ENCODE data around the gene ABCC4.

Gene ABCC4

GRCh38 chr13:95123726-95124125 is 177.5 kb downstream of the ABCC4 start (continued):
- TF ChIP-seq KLF8 (tag by site-specific recombination; IDR thresholded peaks at IDR 0.05) (no peak), ZNF114 (tag by site-specific recombination; IDR thresholded peaks at IDR 0.05) (no peak), ZNF18 (tag by site-specific recombination; IDR thresholded peaks at IDR 0.05) (no peak)

- TF ChIP-seq KLF10 (tag by site-specific recombination; IDR thresholded peaks at IDR 0.05) (no peak), SETDB1 (IDR thresholded peaks at IDR 0.05; ENCODE audit: insufficient read length, low read length) (no peak), KLF16 (tag by site-specific recombination; IDR thresholded peaks at IDR 0.05) (no peak)
- ChIA-PET POLR2A (no interaction called here), CTCF (no interaction called here)
- Histone ChIP-seq H3K4me3 (ENCODE audit: low read depth, low read length) (no peak overlapping the region), H3K4me1 (ENCODE audit: control insufficient read depth, insufficient read depth, low read length) (no peaks in the 10 kb centered on the region), H3K9me3 (ENCODE audit: control insufficient read depth, insufficient read depth, low read depth, low read length) (no peaks in the 10 kb centered on the region), H3K36me3 (ENCODE audit: control insufficient read depth in 2 of 2, insufficient read depth in 1 of 2, low read length in 2 of 2) (no peaks in the 10 kb centered on the region), H3K27ac (ENCODE audit: extremely low read depth, low read depth, low read length) (no peak overlapping the region)
Measured at GRCh38 chr13:95122063-95122462, 179.2 kb downstream of the ABCC4 start.

GRCh38 chr13:95121516-95121915 is 179.7 kb downstream of the ABCC4 start:
- Histone ChIP-seq H3K9me3 (ENCODE audit: control insufficient read depth, insufficient read depth, low read depth, low read length) (no peaks in the 10 kb centered on the region), H3K4me3 (ENCODE audit: low read depth, low read length) (no peak overlapping the region), H3K4me1 (ENCODE audit: control insufficient read depth, insufficient read depth, low read length) (no peaks in the 10 kb centered on the region), H3K36me3 (ENCODE audit: control insufficient read depth in 2 of 2, insufficient read depth in 1 of 2, low read length in 2 of 2) (no peaks in the 10 kb centered on the region), H3K27ac (ENCODE audit: extremely low read depth, low read depth, low read length) (no peak overlapping the region)
- ChIA-PET POLR2A (no interaction called here), CTCF (no interaction called here)
- no peak for TF ChIP-seq ZNF341 (tag by site-specific recombination; IDR thresholded peaks at IDR 0.05; ENCODE audit: low read depth)
- no peak for TF ChIP-seq YY1 (tag by site-specific recombination; IDR thresholded peaks at IDR 0.05)
- TF ChIP-seq ZSCAN16 (tag by site-specific recombination; IDR thresholded peaks at IDR 0.05), result no peak
- no peak for TF ChIP-seq ATF2 (tag by site-specific recombination; IDR thresholded peaks at IDR 0.05; ENCODE audit: low read depth)
- no peak for TF ChIP-seq ZNF654 (tag by site-specific recombination; IDR thresholded peaks at IDR 0.05; ENCODE audit: low read depth)
- no peak for TF ChIP-seq TCF7L2 (IDR thresholded peaks at IDR 0.05; ENCODE audit: borderline replicate concordance, low read depth, low read length)
- TF ChIP-seq SP7 (tag by site-specific recombination; IDR thresholded peaks at IDR 0.05), result no peak
- TF ChIP-seq ZNF791 (tag by site-specific recombination; IDR thresholded peaks at IDR 0.05), result no peak
- no peak for TF ChIP-seq ZNF248 (tag by site-specific recombination; IDR thresholded peaks at IDR 0.05)
- no peak for TF ChIP-seq ZNF837 (tag by site-specific recombination; IDR thresholded peaks at IDR 0.05)
- no peak for TF ChIP-seq HIC1 (tag by site-specific recombination; IDR thresholded peaks at IDR 0.05)
- TF ChIP-seq ZNF175 (tag by site-specific recombination; IDR thresholded peaks at IDR 0.05), result no peak
- no peak for TF ChIP-seq PRDM1 (tag by site-specific recombination; IDR thresholded peaks at IDR 0.05)
- no peak for TF ChIP-seq ZNF112 (tag by site-specific recombination; IDR thresholded peaks at IDR 0.05)
- TF ChIP-seq ZNF138 (tag by site-specific recombination; IDR thresholded peaks at IDR 0.05; ENCODE audit: borderline replicate concordance), result no peak
- no peak for TF ChIP-seq REST (tag by site-specific recombination; IDR thresholded peaks at IDR 0.05)
- TF ChIP-seq ZNF580 (tag by site-specific recombination; IDR thresholded peaks at IDR 0.05), result no peak
- no peak for TF ChIP-seq ZIC2 (tag by site-specific recombination; IDR thresholded peaks at IDR 0.05)
